AG20443 (cell line): ENCODE data around the gene MTHFD2L.

ENCODE experiments used
- DNase-seq: peaks from one replicate; pipeline ENCODE4 v3.0.0; 2012; ENCODE audit warnings: low spot score, mixed read lengths

The MTHFD2L gene

GRCh38 chr4:74307170-74307569 is 149.3 kb downstream of the MTHFD2L start:
- DNase-seq, result no peak

GRCh38 chr4:74308215-74308614 is 150.3 kb downstream of the MTHFD2L start, which contains the start of gene EPGN:
TSS of gene EPGN (plus strand) at chr4:74308470. CDS start at chr4:74308534, 64 bp downstream.
- DNase-seq, result no peak

- no peak for DNase-seq
These were observed 151.3 kb downstream of the MTHFD2L start for GRCh38 chr4:74309223-74309622.

- DNase-seq, result peak; percentile 30
These were observed 153.9 kb downstream of the MTHFD2L start for GRCh38 chr4:74311696-74312313.

GRCh38 chr4:74314329-74314728 is 156.4 kb downstream of the MTHFD2L start:
- no peak for DNase-seq

GRCh38 chr4:74314944-74315343 is 157.0 kb downstream of the MTHFD2L start:
- no peak for DNase-seq

GRCh38 chr4:74315376-74315775 is 157.5 kb downstream of the MTHFD2L start:
- DNase-seq, result no peak

GRCh38 chr4:74316397-74316796 is 158.5 kb downstream of the MTHFD2L start:
- no peak for DNase-seq

GRCh38 chr4:74317616-74318246 is 159.8 kb downstream of the MTHFD2L start:
- peak; percentile 12 for DNase-seq

- DNase-seq, result no peak
These were observed 160.4 kb downstream of the MTHFD2L start for GRCh38 chr4:74318276-74318675.

- DNase-seq, result no peak
These were observed 161.6 kb downstream of the MTHFD2L start for GRCh38 chr4:74319470-74319869.

- peak; percentile 51 for DNase-seq
These were observed 162.7 kb downstream of the MTHFD2L start for GRCh38 chr4:74320559-74321118.

GRCh38 chr4:74322301-74322700 is 164.4 kb downstream of the MTHFD2L start:
- no peak for DNase-seq

GRCh38 chr4:74323663-74324062 is 165.7 kb downstream of the MTHFD2L start:
- DNase-seq, result no peak

- no peak for DNase-seq
These were observed 166.3 kb downstream of the MTHFD2L start for GRCh38 chr4:74324262-74324661.

- DNase-seq, result no peak
These were observed 168.0 kb downstream of the MTHFD2L start for GRCh38 chr4:74325886-74326285.

GRCh38 chr4:74327762-74328161 is 169.8 kb downstream of the MTHFD2L start:
- no peak for DNase-seq

GRCh38 chr4:74328501-74328900 is 170.6 kb downstream of the MTHFD2L start:
- no peak for DNase-seq

GRCh38 chr4:74329307-74329706 is 171.4 kb downstream of the MTHFD2L start:
- no peak for DNase-seq

GRCh38 chr4:74330295-74330750 is 172.4 kb downstream of the MTHFD2L start:
- DNase-seq, result no peak

- no peak for DNase-seq
These were observed 173.3 kb downstream of the MTHFD2L start for GRCh38 chr4:74331252-74331651.

GRCh38 chr4:74331944-74332343 is 174.0 kb downstream of the MTHFD2L start:
- DNase-seq, result no peak

- no peak for DNase-seq
These were observed 176.7 kb downstream of the MTHFD2L start for GRCh38 chr4:74334636-74335035.
